SU-DHL-6 (cell line): Measurements from ENCODE around the gene MBOAT1.

Experiments used
- EZH2phosphoT487 ChIP-seq: fragments of 200-600 bp; sonication (generic), shearing (Covaris generic); conservative IDR thresholded peaks from 2 replicates; pipeline ENCODE4 v1.6.1; 2018; ENCODE audit warnings: mild to moderate bottlenecking, antibody characterized with exemption, low read length, moderate library complexity, mixed read lengths
- TF ChIP-seq, protein P1 (sequence below): fragments of 200-600 bp; sonication (generic); IDR thresholded peaks from one replicate; pipeline ENCODE4 v1.5.1; 2017; ENCODE audit warnings: antibody characterized with exemption, mild to moderate bottlenecking, low read length, moderate library complexity; ENCODE audit not compliant: insufficient read depth, poor library complexity, severe bottlenecking

DNA sequence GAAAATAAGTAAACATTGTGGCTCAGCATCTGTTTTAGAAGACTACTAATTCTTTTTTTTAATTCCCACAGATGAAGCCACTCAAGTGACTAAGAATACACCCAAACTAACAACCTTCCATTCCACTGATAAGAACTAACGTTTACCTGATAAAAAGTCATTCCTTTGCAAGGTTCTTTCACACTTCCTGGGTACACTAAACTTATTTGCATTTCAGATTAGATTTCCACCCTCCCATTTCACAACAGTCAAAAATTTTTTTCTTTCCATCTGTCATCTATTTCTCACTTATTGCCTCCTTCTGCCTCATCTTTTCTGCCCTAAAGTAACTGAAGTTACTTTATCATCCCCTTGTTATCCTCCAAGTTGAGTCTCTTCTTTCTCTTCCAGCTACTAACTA lies 20.3 kb downstream of the MBOAT1 start:
- TF ChIP-seq, protein P1, sequence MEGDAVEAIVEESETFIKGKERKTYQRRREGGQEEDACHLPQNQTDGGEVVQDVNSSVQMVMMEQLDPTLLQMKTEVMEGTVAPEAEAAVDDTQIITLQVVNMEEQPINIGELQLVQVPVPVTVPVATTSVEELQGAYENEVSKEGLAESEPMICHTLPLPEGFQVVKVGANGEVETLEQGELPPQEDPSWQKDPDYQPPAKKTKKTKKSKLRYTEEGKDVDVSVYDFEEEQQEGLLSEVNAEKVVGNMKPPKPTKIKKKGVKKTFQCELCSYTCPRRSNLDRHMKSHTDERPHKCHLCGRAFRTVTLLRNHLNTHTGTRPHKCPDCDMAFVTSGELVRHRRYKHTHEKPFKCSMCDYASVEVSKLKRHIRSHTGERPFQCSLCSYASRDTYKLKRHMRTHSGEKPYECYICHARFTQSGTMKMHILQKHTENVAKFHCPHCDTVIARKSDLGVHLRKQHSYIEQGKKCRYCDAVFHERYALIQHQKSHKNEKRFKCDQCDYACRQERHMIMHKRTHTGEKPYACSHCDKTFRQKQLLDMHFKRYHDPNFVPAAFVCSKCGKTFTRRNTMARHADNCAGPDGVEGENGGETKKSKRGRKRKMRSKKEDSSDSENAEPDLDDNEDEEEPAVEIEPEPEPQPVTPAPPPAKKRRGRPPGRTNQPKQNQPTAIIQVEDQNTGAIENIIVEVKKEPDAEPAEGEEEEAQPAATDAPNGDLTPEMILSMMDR = no peak
- no peak for TF ChIP-seq EZH2phosphoT487
